BLaER1 (cell line): ENCODE results near the gene VEPH1.

ENCODE experiments used
- H3K27ac ChIP-seq: shearing (Covaris generic); formaldehyde crosslinking; 2 replicates; pipeline ENCODE4 v1.8.1; 2022
- H3K27me3 ChIP-seq: shearing (Covaris generic); formaldehyde crosslinking; 2 replicates; pipeline ENCODE4 v1.8.1; 2022
- H3K36me3 ChIP-seq: shearing (Covaris generic); formaldehyde crosslinking; 2 replicates; pipeline ENCODE4 v1.8.1; 2022
- H3K4me1 ChIP-seq: shearing (Covaris generic); formaldehyde crosslinking; 2 replicates; pipeline ENCODE4 v1.8.1; 2022
- H3K4me2 ChIP-seq: shearing (Covaris generic); formaldehyde crosslinking; 2 replicates; pipeline ENCODE4 v1.8.1; 2022
- H3K4me3 ChIP-seq: shearing (Covaris generic); formaldehyde crosslinking; 2 replicates; pipeline ENCODE4 v1.8.1; 2022
- H3K9ac ChIP-seq: shearing (Covaris generic); formaldehyde crosslinking; 2 replicates; pipeline ENCODE4 v1.8.1; 2022
- H3K9me3 ChIP-seq: shearing (Covaris generic); formaldehyde crosslinking; 2 replicates; pipeline ENCODE4 v1.8.1; 2022
- H4K20me1 ChIP-seq: shearing (Covaris generic); formaldehyde crosslinking; 2 replicates; pipeline ENCODE4 v1.8.1; 2022
- Cebpa-rat ChIP-seq: shearing (Covaris generic); IDR thresholded peaks from 2 replicates; pipeline ENCODE4 v1.8.1; 2022

VEPH1 gene

DNA sequence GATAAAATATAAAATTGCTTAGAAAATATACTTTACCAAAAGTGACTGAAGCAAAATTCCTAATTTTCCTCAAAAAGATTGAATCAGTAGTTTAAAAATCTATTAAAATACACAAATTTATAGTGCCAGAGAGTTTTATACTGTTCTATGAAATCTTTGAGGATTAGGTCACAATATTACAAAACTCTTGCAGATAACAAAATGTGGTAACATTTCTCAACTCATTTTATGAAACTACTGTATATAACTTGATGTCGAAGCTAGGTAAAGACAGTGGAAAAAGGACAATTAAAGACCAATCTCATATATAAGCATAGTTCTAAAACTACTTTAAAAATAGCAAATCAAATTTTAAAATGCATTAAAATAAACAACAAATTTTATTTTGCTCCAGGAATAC, 15.9 kb downstream of the VEPH1 start:
- H4K20me1 ChIP-seq: no peaks in the 10 kb centered on the region
- H3K9ac ChIP-seq: no peak overlapping the region
- H3K27me3 ChIP-seq: no peaks in the 10 kb centered on the region
- no peak overlapping the region for H3K27ac ChIP-seq
- TF ChIP-seq Cebpa-rat: no peak
- H3K4me3 ChIP-seq: no peak overlapping the region
- no peaks in the 10 kb centered on the region for H3K36me3 ChIP-seq
- no peak overlapping the region for H3K4me2 ChIP-seq
- H3K4me1 ChIP-seq: no peaks in the 10 kb centered on the region
- H3K9me3 ChIP-seq: no peaks in the 10 kb centered on the region

DNA sequence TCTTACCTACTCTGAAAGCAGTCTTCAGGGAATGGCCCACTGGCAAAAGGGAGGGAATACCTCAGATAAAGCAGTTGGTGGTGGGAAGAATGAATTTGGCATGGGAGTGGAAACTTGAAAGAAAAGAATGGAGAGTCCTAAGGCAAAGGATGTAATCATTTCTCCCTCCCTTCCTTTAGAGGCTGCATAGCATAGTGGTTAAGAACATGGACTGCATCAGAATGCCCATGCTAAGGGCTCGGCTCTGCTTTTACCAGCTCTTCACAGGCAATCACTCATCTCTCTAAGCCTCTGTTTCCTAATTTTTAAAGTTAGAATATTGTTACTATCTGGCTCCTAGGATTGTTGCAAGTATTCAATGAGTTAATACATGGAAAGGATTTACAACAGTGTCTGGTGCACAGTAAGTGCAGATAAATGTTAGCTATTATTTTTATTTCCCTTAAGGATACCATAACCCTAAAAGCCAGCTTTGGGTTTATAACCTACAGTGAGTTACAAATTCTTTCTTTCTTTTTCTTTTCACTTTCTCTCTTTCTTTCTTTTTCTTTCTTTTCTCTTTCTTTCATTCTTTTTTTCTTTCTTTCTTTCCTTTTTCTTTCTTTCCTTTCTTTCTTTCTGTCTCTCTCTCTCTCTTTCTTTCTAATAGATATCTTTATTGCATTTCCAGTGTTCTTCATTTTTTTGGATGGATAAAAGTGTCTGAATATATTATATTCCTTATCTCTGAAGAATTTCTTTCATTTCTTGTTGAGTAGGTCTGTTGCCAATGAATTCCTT, 23.6 kb downstream of the VEPH1 start:
- no peak overlapping the region for H3K4me2 ChIP-seq
- TF ChIP-seq Cebpa-rat: no peak
- H3K4me3 ChIP-seq: no peak overlapping the region
- H4K20me1 ChIP-seq: no peaks in the 10 kb centered on the region
- no peak overlapping the region for H3K27ac ChIP-seq
- no peaks in the 10 kb centered on the region for H3K4me1 ChIP-seq
- H3K27me3 ChIP-seq: no peaks in the 10 kb centered on the region
- no peaks in the 10 kb centered on the region for H3K9me3 ChIP-seq
- no peaks in the 10 kb centered on the region for H3K36me3 ChIP-seq
- H3K9ac ChIP-seq: no peak overlapping the region

GRCh38 chr3:157477441-157477840, 25.8 kb downstream of the VEPH1 start:
- H3K9me3 ChIP-seq: no peaks in the 10 kb centered on the region
- H3K4me2 ChIP-seq: no peak overlapping the region
- no peaks in the 10 kb centered on the region for H3K36me3 ChIP-seq
- no peak for TF ChIP-seq Cebpa-rat
- H4K20me1 ChIP-seq: no peaks in the 10 kb centered on the region
- no peak overlapping the region for H3K4me3 ChIP-seq
- no peaks in the 10 kb centered on the region for H3K4me1 ChIP-seq
- H3K9ac ChIP-seq: no peak overlapping the region
- H3K27me3 ChIP-seq: no peaks in the 10 kb centered on the region
- H3K27ac ChIP-seq: no peak overlapping the region

GRCh38 chr3:157475921-157476414, 27.2 kb downstream of the VEPH1 start:
- no peak overlapping the region for H3K4me2 ChIP-seq
- H3K9me3 ChIP-seq: no peaks in the 10 kb centered on the region
- H3K9ac ChIP-seq: no peak overlapping the region
- no peaks in the 10 kb centered on the region for H3K27me3 ChIP-seq
- no peaks in the 10 kb centered on the region for H3K36me3 ChIP-seq
- no peaks in the 10 kb centered on the region for H3K4me1 ChIP-seq
- no peak overlapping the region for H3K4me3 ChIP-seq
- H3K27ac ChIP-seq: no peak overlapping the region
- no peak for TF ChIP-seq Cebpa-rat
- no peaks in the 10 kb centered on the region for H4K20me1 ChIP-seq

DNA sequence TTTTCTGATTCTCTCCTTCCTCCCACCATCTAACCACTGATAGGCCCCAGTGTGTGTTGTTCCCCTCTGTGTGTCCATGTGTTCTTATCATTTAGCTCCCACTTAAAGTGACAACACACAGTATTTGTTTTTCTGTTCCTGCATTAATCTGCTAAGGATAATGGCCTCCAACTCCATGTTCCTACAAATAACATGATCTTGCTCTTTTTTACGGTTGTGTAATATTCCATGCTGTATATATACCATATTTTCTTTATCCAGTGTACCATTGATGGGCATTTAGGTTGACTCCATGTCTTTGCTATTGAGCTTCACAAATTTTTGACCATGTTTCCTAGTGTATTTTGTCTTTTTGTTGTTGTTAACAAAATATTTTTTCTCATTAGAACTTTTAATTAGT, 30.6 kb downstream of the VEPH1 start:
- Histone ChIP-seq H3K4me2 (no peak overlapping the region), H3K4me3 (no peak overlapping the region), H3K36me3 (no peaks in the 10 kb centered on the region), H3K4me1 (no peaks in the 10 kb centered on the region), H3K9ac (no peak overlapping the region), H4K20me1 (no peaks in the 10 kb centered on the region), H3K27me3 (no peaks in the 10 kb centered on the region), H3K9me3 (no peaks in the 10 kb centered on the region), H3K27ac (no peak overlapping the region)
- no peak for TF ChIP-seq Cebpa-rat

DNA sequence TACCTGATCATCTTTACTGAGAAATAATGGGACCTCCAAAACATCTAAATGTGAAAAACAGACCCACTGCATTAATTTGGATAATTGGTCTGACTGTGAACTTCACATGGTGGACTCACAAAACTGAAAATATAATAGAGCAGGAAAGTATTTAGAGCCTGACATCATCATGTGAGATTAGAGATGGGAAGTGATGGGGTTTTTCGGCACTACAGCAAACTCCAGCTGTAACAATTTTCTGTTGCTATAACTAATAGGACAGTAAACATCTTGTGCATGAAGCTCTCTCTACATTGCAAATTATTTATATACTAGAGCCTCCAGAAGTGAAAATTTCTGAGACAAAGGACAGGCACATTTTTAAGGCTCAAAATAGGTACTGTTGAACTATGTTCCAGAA, 32.2 kb downstream of the VEPH1 start:
- no peak overlapping the region for H3K27ac ChIP-seq
- no peak overlapping the region for H3K4me3 ChIP-seq
- H3K27me3 ChIP-seq: no peaks in the 10 kb centered on the region
- TF ChIP-seq Cebpa-rat: no peak
- H3K4me2 ChIP-seq: no peak overlapping the region
- no peaks in the 10 kb centered on the region for H3K36me3 ChIP-seq
- no peaks in the 10 kb centered on the region for H3K4me1 ChIP-seq
- no peaks in the 10 kb centered on the region for H4K20me1 ChIP-seq
- H3K9ac ChIP-seq: no peak overlapping the region
- H3K9me3 ChIP-seq: no peaks in the 10 kb centered on the region

GRCh38 chr3:157469561-157470294, 33.5 kb downstream of the VEPH1 start:
- Histone ChIP-seq H3K27me3 (no peaks in the 10 kb centered on the region), H3K36me3 (no peaks in the 10 kb centered on the region), H3K9me3 (no peaks in the 10 kb centered on the region), H3K27ac (no peak overlapping the region), H3K9ac (no peak overlapping the region), H4K20me1 (no peaks in the 10 kb centered on the region), H3K4me1 (no peaks in the 10 kb centered on the region), H3K4me2 (no peak overlapping the region), H3K4me3 (no peak overlapping the region)
- no peak for TF ChIP-seq Cebpa-rat

GRCh38 chr3:157467200-157467599, 36.0 kb downstream of the VEPH1 start:
- no peak overlapping the region for H3K9ac ChIP-seq
- H3K27ac ChIP-seq: no peak overlapping the region
- H3K4me1 ChIP-seq: no peaks in the 10 kb centered on the region
- no peaks in the 10 kb centered on the region for H3K9me3 ChIP-seq
- no peaks in the 10 kb centered on the region for H3K36me3 ChIP-seq
- H3K4me3 ChIP-seq: no peak overlapping the region
- H4K20me1 ChIP-seq: no peaks in the 10 kb centered on the region
- no peak overlapping the region for H3K4me2 ChIP-seq
- TF ChIP-seq Cebpa-rat: no peak
- H3K27me3 ChIP-seq: no peaks in the 10 kb centered on the region

- no peak for TF ChIP-seq Cebpa-rat
- Histone ChIP-seq H4K20me1 (no peaks in the 10 kb centered on the region), H3K4me3 (no peak overlapping the region), H3K9ac (no peak overlapping the region), H3K36me3 (no peaks in the 10 kb centered on the region), H3K27ac (no peak overlapping the region), H3K4me2 (no peak overlapping the region), H3K9me3 (no peaks in the 10 kb centered on the region), H3K4me1 (no peaks in the 10 kb centered on the region), H3K27me3 (no peaks in the 10 kb centered on the region)
Measured at GRCh38 chr3:157465741-157466140, 37.5 kb downstream of the VEPH1 start.

GRCh38 chr3:157464321-157464720, 38.9 kb downstream of the VEPH1 start:
- TF ChIP-seq Cebpa-rat: no peak
- no peak overlapping the region for H3K27ac ChIP-seq
- no peak overlapping the region for H3K4me2 ChIP-seq

More at GRCh38 chr3:157464321-157464720, 38.9 kb downstream of the VEPH1 start:
- Histone ChIP-seq H3K27me3 (no peaks in the 10 kb centered on the region), H3K9me3 (no peaks in the 10 kb centered on the region), H3K9ac (no peak overlapping the region), H3K4me1 (no peaks in the 10 kb centered on the region), H3K36me3 (no peaks in the 10 kb centered on the region), H4K20me1 (no peaks in the 10 kb centered on the region), H3K4me3 (no peak overlapping the region)
